ENCODE results near the gene EFCC1. TPM values are rescaled to one million over a fixed set of nuclear protein-coding genes. Genes with fewer than 3 reads are reported as not detected.

Gene EFCC1
- total and polyA plus RNA-seq, 2 of the 8 experiments (the other 6 are each of a cell fraction or from before 2014, with no cell fraction given), result 0.14 to 0.37 TPM

GRCh38 chr3:129006864-129007263, 5.8 kb downstream of the EFCC1 start:
- Histone ChIP-seq H2BK12ac (ENCODE audit: low read depth, low read length) (no peak overlapping the region), H2BK5ac (ENCODE audit: low read depth, low read length) (no peak overlapping the region), H2BK20ac (ENCODE audit: low read length) (no peak overlapping the region), H2BK15ac (ENCODE audit: low read length) (no peak overlapping the region; the same call in 1 of the 2 replicates), H2AK5ac (ENCODE audit: low read depth, low read length) (no peak overlapping the region), H3K27ac (ENCODE audit: low read depth, low read length) (no peak overlapping the region), H3K4me2 (ENCODE audit: insufficient read depth in 1 of 2, low read depth in 2 of 2, low read length in 2 of 2) (no peak overlapping the region), H4K8ac (ENCODE audit: extremely low read depth, insufficient read depth, low read length) (no peak overlapping the region), H2AFZ (ENCODE audit: low read length) (no peak overlapping the region), H2BK120ac (replicated peaks; ENCODE audit: low read depth, low read length) (no peak overlapping the region), H3K14ac (ENCODE audit: insufficient read length) (no peak overlapping the region), H3K18ac (ENCODE audit: extremely low read depth, low read length) (no peak overlapping the region), H3K36me3 (ENCODE audit: control insufficient read depth in 2 of 4, insufficient read depth in 4 of 4, low read length in 3 of 4) (peaks cover 0 to 9% (median 0%) of the 10 kb centered on the region in 4 experiments; a peak in 1 of 8 replicates), H3K9me3 (ENCODE audit: insufficient read depth in 2 of 2, low read depth in 1 of 2, low read length in 1 of 2) (no peaks in the 10 kb centered on the region), H4K5ac (ENCODE audit: insufficient read length, low read depth, low read length) (no peak overlapping the region), H3K4me1 (replicated peaks in 1 of 4; ENCODE audit: control insufficient read depth in 3 of 4, insufficient read depth in 4 of 4, low read length in 3 of 4) (peaks cover 0 to 7% (median 1%) of the 10 kb centered on the region in 4 experiments; a peak in 2 of 7 replicates), H3K4ac (replicated peaks; ENCODE audit: insufficient read length, low read depth, low read length) (no peak overlapping the region), H3K27me3 (replicated peaks in 1 of 4; ENCODE audit: control insufficient read depth in 3 of 4, extremely low read depth in 1 of 4, insufficient read depth in 3 of 4, low read length in 3 of 4) (peaks cover 29 to 46% (median 34%) of the 10 kb centered on the region in 4 experiments), H3K23me2 (ENCODE audit: low read depth, low read length) (peaks cover 8% of the 10 kb centered on the region; the same call in 1 of the 2 replicates), H3K79me2 (ENCODE audit: control insufficient read depth in 1 of 2, insufficient read depth in 2 of 2, low read length in 2 of 2) (no peaks in the 10 kb centered on the region), H3K9ac (replicated peaks in 1 of 4; ENCODE audit: extremely low read depth in 1 of 4, low read depth in 3 of 4, low read length in 3 of 4) (no peak overlapping the region), H4K20me1 (replicated peaks in 1 of 2; ENCODE audit: control insufficient read depth in 1 of 2, insufficient read depth in 2 of 2, low read length in 2 of 2) (peaks cover 2 to 9% of the 10 kb centered on the region in 2 experiments), H3K56ac (replicated peaks; ENCODE audit: insufficient read length, low read depth, low read length) (no peak overlapping the region), H3K23ac (ENCODE audit: insufficient read length) (no peak overlapping the region), H3K79me1 (ENCODE audit: low read depth, low read length) (no peaks in the 10 kb centered on the region), H3K4me3 (ENCODE audit: extremely low read depth in 1 of 4, insufficient read depth in 2 of 4, low read depth in 3 of 4, low read length in 4 of 4) (no peak overlapping the region), H4K91ac (replicated peaks; ENCODE audit: insufficient read length, low read length) (no peak overlapping the region)
- WGBS, 2 experiments (ENCODE audit: extremely low coverage in 1 of 2, insufficient coverage in 1 of 2, insufficient read length in 1 of 2, insufficient replicate concordance in 2 of 2, low coverage in 1 of 2, low lambda C conversion rate in 2 of 2, missing lambda C conversion rate in 1 of 2), result 89% methylated on average over 3 of the region's 3 CpGs; no CpG with 5 or more reads in 1 of the 2 experiments
- DNase-seq (ENCODE audit: low read depth in 1 of 2, low spot score in 2 of 2) (no peak), FAIRE-seq (no peak)
- no peak for TF ChIP-seq E2F6 (IDR thresholded peaks at IDR 0.05)
- TF ChIP-seq, protein P1, sequence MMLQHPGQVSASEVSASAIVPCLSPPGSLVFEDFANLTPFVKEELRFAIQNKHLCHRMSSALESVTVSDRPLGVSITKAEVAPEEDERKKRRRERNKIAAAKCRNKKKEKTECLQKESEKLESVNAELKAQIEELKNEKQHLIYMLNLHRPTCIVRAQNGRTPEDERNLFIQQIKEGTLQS (IDR thresholded peaks at IDR 0.05; ENCODE audit: insufficient read depth, low read depth, low read length), result no peak
- TF ChIP-seq BRCA1 (IDR thresholded peaks at IDR 0.05; ENCODE audit: low read depth, low read length), result no peak
- no peak for TF ChIP-seq FOSL1 (IDR thresholded peaks at IDR 0.05; ENCODE audit: insufficient read depth, low read depth, low read length)
- no peak for TF ChIP-seq MAFK (IDR thresholded peaks at IDR 0.05; ENCODE audit: low read depth, low read length)
- no peak for TF ChIP-seq CEBPB (IDR thresholded peaks at IDR 0.05; ENCODE audit: low read depth, low read length)
- ChIA-PET CTCF (ENCODE audit: partially characterized antibody) (interaction anchor here (0.7 to 4.1 kb wide), 6 partner anchors 8 to 76 kb away, joined by 3 to 25 read pairs (median 6); no protein-coding TSS in a partner anchor), POLR2A (ENCODE audit: partially characterized antibody) (no interaction called here)
